Left ventricle myocardium inferior (tissue), 1 donor: ENCODE data around the gene CENPF. TPM values are rescaled to one million over a fixed set of nuclear protein-coding genes. Genes with fewer than 3 reads are reported as not detected.
A peak's percentile ranks its signal among the peaks of the same experiment; 100 is the strongest.
"Not testable (repeated sequence)": the region's sequence is repeated elsewhere in the genome, so short reads cannot be mapped to it uniquely, and the experiment has no call there.

ENCODE experiments used
- DNase-seq: peaks from one replicate; pipeline ENCODE4 v3.0.0-alpha.2; 2020
- H3K27ac ChIP-seq: fragments of 200-600 bp; replicated peaks from 2 replicates; pipeline ENCODE4 v1.8.0; 2021
- H3K27me3 ChIP-seq: fragments of 200-600 bp; 2 replicates; pipeline ENCODE4 v1.8.0; 2021; ENCODE audit warnings: low read depth
- H3K36me3 ChIP-seq: fragments of 200-600 bp; 2 replicates; pipeline ENCODE4 v1.8.0; 2021
- H3K4me1 ChIP-seq: fragments of 200-600 bp; 2 replicates; pipeline ENCODE4 v1.8.0; 2021
- H3K4me3 ChIP-seq: fragments of 200-600 bp; 2 replicates; pipeline ENCODE4 v1.8.0; 2021; ENCODE audit warnings: mild to moderate bottlenecking, moderate library complexity
- H3K9me3 ChIP-seq: fragments of 200-600 bp; replicated peaks from 2 replicates; pipeline ENCODE4 v1.8.0; 2021
- CTCF ChIP-seq: fragments of 200-600 bp; IDR thresholded peaks from 2 replicates; pipeline ENCODE4 v1.8.0; 2021; ENCODE audit warnings: antibody characterized with exemption, mild to moderate bottlenecking, borderline replicate concordance
- intact Hi-C: fragments of 100-400 bp; cut with micrococcal nuclease; formaldehyde crosslinking; loops from one replicate; pipeline ENCODE4 v1.11.0; 2022
- total RNA-seq: library from RNA; stranded (reverse); fragmentation: NEBNext Ultra II Directional; extraction: Animal tissue kit (Norgen Biotek cat#: 25700); gene quantifications from one replicate; pipeline ENCODE4 v1.2.1, GENCODE V29; 2021
- donor health status: DM: no; HTN: yes; CAD: no; lungs with severe emphysema.

The CENPF gene
- total RNA-seq, 1 donor from 2014 or later, result 1.7 TPM

GRCh38 chr1:214670098-214670497 is 67.1 kb downstream of the CENPF start:
- Histone ChIP-seq H3K36me3 (no peaks in the 10 kb centered on the region), H3K27ac (no peak overlapping the region), H3K9me3 (no peaks in the 10 kb centered on the region), H3K27me3 (peaks cover 2% of the 10 kb centered on the region), H3K4me3 (no peak overlapping the region), H3K4me1 (peaks cover 4% of the 10 kb centered on the region)
- intact Hi-C loops, result no loop called here
- peak; percentile 42 for DNase-seq
- TF ChIP-seq CTCF, result no peak

- H3K27ac ChIP-seq, intact Hi-C loops, H3K36me3 ChIP-seq, DNase-seq, H3K4me1 ChIP-seq, H3K9me3 ChIP-seq, H3K27me3 ChIP-seq, H3K4me3 ChIP-seq: not testable (repeated sequence)
Measured at GRCh38 chr1:214673029-214673428, 70.0 kb downstream of the CENPF start.

- peaks cover 4% of the 10 kb centered on the region for H3K4me1 ChIP-seq
- no peak for DNase-seq
- intact Hi-C loops, result no loop called here
- H3K4me3 ChIP-seq, result no peak overlapping the region
- no peak for TF ChIP-seq CTCF
- H3K9me3 ChIP-seq, result no peaks in the 10 kb centered on the region
- peaks cover 4% of the 10 kb centered on the region for H3K27me3 ChIP-seq
- H3K27ac ChIP-seq, result no peak overlapping the region
- no peaks in the 10 kb centered on the region for H3K36me3 ChIP-seq
Measured at GRCh38 chr1:214673576-214673975, 70.6 kb downstream of the CENPF start.

- H3K9me3 ChIP-seq, H3K36me3 ChIP-seq, H3K27ac ChIP-seq, H3K4me3 ChIP-seq, H3K4me1 ChIP-seq, intact Hi-C loops, DNase-seq, H3K27me3 ChIP-seq: not testable (repeated sequence)
Measured at GRCh38 chr1:214675524-214675923, 72.5 kb downstream of the CENPF start.

GRCh38 chr1:214676747-214677146 is 73.8 kb downstream of the CENPF start:
- Histone ChIP-seq H3K9me3 (no peaks in the 10 kb centered on the region), H3K4me3 (no peak overlapping the region), H3K36me3 (no peaks in the 10 kb centered on the region), H3K27me3 (peaks cover 4% of the 10 kb centered on the region), H3K4me1 (no peaks in the 10 kb centered on the region), H3K27ac (no peak overlapping the region)
- TF ChIP-seq CTCF, result no peak
- DNase-seq, result no peak
- intact Hi-C loops, result no loop called here

- no peak overlapping the region for H3K27ac ChIP-seq
- H3K9me3 ChIP-seq, result no peaks in the 10 kb centered on the region
- no peak for TF ChIP-seq CTCF
- H3K27me3 ChIP-seq, result peaks cover 12% of the 10 kb centered on the region
- no peak for DNase-seq
- intact Hi-C loops, result no loop called here
- no peak overlapping the region for H3K4me3 ChIP-seq
- no peaks in the 10 kb centered on the region for H3K4me1 ChIP-seq
- H3K36me3 ChIP-seq, result no peaks in the 10 kb centered on the region
Measured at GRCh38 chr1:214677945-214678344, 75.0 kb downstream of the CENPF start.

GRCh38 chr1:214678386-214678785 is 75.4 kb downstream of the CENPF start:
- DNase-seq, result no peak
- H3K4me1 ChIP-seq, result no peaks in the 10 kb centered on the region
- H3K27ac ChIP-seq, result no peak overlapping the region
- H3K9me3 ChIP-seq, result no peaks in the 10 kb centered on the region
- H3K27me3 ChIP-seq, result peaks cover 12% of the 10 kb centered on the region
- no peaks in the 10 kb centered on the region for H3K36me3 ChIP-seq
- intact Hi-C loops, result no loop called here
- no peak overlapping the region for H3K4me3 ChIP-seq
- no peak for TF ChIP-seq CTCF
